Measurements from ENCODE around the gene SNRPB.

SNRPB gene

GRCh38 chr20:2470423-2471193 lies at the start of gene SNRPB:
Gene SNRPB, minus strand, starts transcription at chr20:2470789. Its CDS starts 99 bp downstream, at chr20:2470690.
- ChIA-PET CTCF (interaction anchor here (0.6 to 2.5 kb wide), 6 partner anchors 11 to 658 kb away, joined by 3 to 14 read pairs (median 4); no protein-coding TSS in a partner anchor), POLR2A (interaction anchor here (0.5 to 3.4 kb wide), 26 partner anchors 9 to 575 kb away, joined by 3 to 51 read pairs (median 4); partner anchors contain the start of genes IDH3B, NOP56 and ZNF343)
- no peaks in the 10 kb centered on the region for H3K9me3 ChIP-seq (ENCODE audit: control insufficient read depth, insufficient read depth, low read depth, low read length)
- peaks cover 33 to 48% of the 10 kb centered on the region in 2 experiments for H3K36me3 ChIP-seq (ENCODE audit: control insufficient read depth in 2 of 2, insufficient read depth in 1 of 2, low read length in 2 of 2)
- H3K4me1 ChIP-seq (ENCODE audit: control insufficient read depth, insufficient read depth, low read length) = no peaks in the 10 kb centered on the region; the same call in 1 of the 2 replicates
- H3K27ac ChIP-seq (ENCODE audit: extremely low read depth, low read depth, low read length) = peak within 1 kb of the TSS; percentile 100
- peak within 1 kb of the TSS; percentile 74 for H3K4me3 ChIP-seq (ENCODE audit: low read depth, low read length)
- TF ChIP-seq ZNF514 (tag by site-specific recombination; IDR thresholded peaks at IDR 0.05) (no peak), ZNF184 (tag by site-specific recombination; IDR thresholded peaks at IDR 0.05) (no peak), ZNF792 (tag by site-specific recombination; IDR thresholded peaks at IDR 0.05) (no peak), ZNF600 (tag by site-specific recombination; IDR thresholded peaks at IDR 0.05) (peak; percentile 97), KLF8 (tag by site-specific recombination; IDR thresholded peaks at IDR 0.05) (peak; percentile 96), ZNF658 (tag by site-specific recombination; IDR thresholded peaks at IDR 0.05) (no peak), ZNF571 (tag by site-specific recombination; IDR thresholded peaks at IDR 0.05) (no peak), ZNF560 (tag by site-specific recombination; IDR thresholded peaks at IDR 0.05; ENCODE audit: borderline replicate concordance) (no peak), ZNF146 (tag by site-specific recombination; IDR thresholded peaks at IDR 0.05) (peak; percentile 70), ZNF473 (tag by site-specific recombination; IDR thresholded peaks at IDR 0.05) (no peak), ZNF18 (tag by site-specific recombination; IDR thresholded peaks at IDR 0.05) (no peak; the same call in 1 of the 2 replicates), ZBTB49 (tag by site-specific recombination; IDR thresholded peaks at IDR 0.05; ENCODE audit: low read depth) (no peak), ZNF785 (tag by site-specific recombination; IDR thresholded peaks at IDR 0.05) (no peak), ZNF202 (tag by site-specific recombination; IDR thresholded peaks at IDR 0.05; ENCODE audit: borderline replicate concordance) (no peak), ZNF626 (tag by site-specific recombination; IDR thresholded peaks at IDR 0.05) (no peak), ZNF791 (tag by site-specific recombination; IDR thresholded peaks at IDR 0.05) (no peak), ZBTB17 (tag by site-specific recombination; IDR thresholded peaks at IDR 0.05) (peak; percentile 100), ZNF416 (tag by site-specific recombination; IDR thresholded peaks at IDR 0.05) (no peak), ZFHX2 (tag by site-specific recombination; conservative IDR thresholded peaks at IDR 0.05) (peak; percentile 53; the same call in 1 of the 2 replicates), ZNF133 (tag by site-specific recombination; IDR thresholded peaks at IDR 0.05) (no peak), ZNF843 (tag by site-specific recombination; IDR thresholded peaks at IDR 0.05) (peak; percentile 71), ZNF157 (tag by site-specific recombination; IDR thresholded peaks at IDR 0.05) (no peak), ZNF621 (tag by site-specific recombination; IDR thresholded peaks at IDR 0.05) (no peak), ZNF140 (tag by site-specific recombination; IDR thresholded peaks at IDR 0.05) (no peak), KLF9 (tag by site-specific recombination; IDR thresholded peaks at IDR 0.05; ENCODE audit: low read depth) (peak; percentile 67), ZNF692 (tag by site-specific recombination; IDR thresholded peaks at IDR 0.05) (peak; percentile 89), SCRT2 (tag by site-specific recombination; IDR thresholded peaks at IDR 0.05) (peak; percentile 53)
- TF ChIP-seq, protein P1, sequence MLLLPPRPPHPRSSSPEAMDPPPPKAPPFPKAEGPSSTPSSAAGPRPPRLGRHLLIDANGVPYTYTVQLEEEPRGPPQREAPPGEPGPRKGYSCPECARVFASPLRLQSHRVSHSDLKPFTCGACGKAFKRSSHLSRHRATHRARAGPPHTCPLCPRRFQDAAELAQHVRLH (tag by site-specific recombination; IDR thresholded peaks at IDR 0.05) = peak; percentile 97
- TF ChIP-seq, protein P2, sequence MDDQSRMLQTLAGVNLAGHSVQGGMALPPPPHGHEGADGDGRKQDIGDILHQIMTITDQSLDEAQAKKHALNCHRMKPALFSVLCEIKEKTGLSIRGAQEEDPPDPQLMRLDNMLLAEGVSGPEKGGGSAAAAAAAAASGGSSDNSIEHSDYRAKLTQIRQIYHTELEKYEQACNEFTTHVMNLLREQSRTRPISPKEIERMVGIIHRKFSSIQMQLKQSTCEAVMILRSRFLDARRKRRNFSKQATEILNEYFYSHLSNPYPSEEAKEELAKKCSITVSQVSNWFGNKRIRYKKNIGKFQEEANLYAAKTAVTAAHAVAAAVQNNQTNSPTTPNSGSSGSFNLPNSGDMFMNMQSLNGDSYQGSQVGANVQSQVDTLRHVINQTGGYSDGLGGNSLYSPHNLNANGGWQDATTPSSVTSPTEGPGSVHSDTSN (CRISPR knock-in tag; IDR thresholded peaks at IDR 0.05) = peak; percentile 88
- TF ChIP-seq, protein P3, sequence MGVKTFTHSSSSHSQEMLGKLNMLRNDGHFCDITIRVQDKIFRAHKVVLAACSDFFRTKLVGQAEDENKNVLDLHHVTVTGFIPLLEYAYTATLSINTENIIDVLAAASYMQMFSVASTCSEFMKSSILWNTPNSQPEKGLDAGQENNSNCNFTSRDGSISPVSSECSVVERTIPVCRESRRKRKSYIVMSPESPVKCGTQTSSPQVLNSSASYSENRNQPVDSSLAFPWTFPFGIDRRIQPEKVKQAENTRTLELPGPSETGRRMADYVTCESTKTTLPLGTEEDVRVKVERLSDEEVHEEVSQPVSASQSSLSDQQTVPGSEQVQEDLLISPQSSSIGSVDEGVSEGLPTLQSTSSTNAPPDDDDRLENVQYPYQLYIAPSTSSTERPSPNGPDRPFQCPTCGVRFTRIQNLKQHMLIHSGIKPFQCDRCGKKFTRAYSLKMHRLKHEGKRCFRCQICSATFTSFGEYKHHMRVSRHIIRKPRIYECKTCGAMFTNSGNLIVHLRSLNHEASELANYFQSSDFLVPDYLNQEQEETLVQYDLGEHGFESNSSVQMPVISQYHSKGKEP (tag by site-specific recombination; IDR thresholded peaks at IDR 0.05) = peak; percentile 63; the same call in 1 of the 2 replicates

All from HEK293 (cell line).